ENCODE measurements around the gene ARIH2. TPM values are rescaled to one million over a fixed set of nuclear protein-coding genes. Genes with fewer than 3 reads are reported as not detected.

ARIH2 gene
- total RNA-seq, 4 donors from 2014 or later: 118 to 176 (median 143) TPM

- peak overlapping the region; percentile 59 to 74 (median 62) for H3K27ac ChIP-seq
- H3K27me3 ChIP-seq: no peaks in the 10 kb centered on the region
- TF ChIP-seq POLR2A (IDR thresholded peaks at IDR 0.05): no peak
- no peak for TF ChIP-seq CTCF (IDR thresholded peaks at IDR 0.05 in 4 of 5, conservative IDR thresholded peaks at IDR 0.05 in 1 of 5)
- ATAC-seq (no peak), DNase-seq (no peak)
- in situ Hi-C loops (cut with MboI; ENCODE audit: low sequenced_read_pairs in 4 of 4): no loop called here
- intact Hi-C loops (cut with DNase I; ENCODE audit: low total_unique reads): no loop called here
- H3K4me1 ChIP-seq: peaks cover 31 to 41% of the 10 kb centered on the region in 2 donors
- peaks cover 0 to 28% of the 10 kb centered on the region in 2 donors for H3K36me3 ChIP-seq
- no peak overlapping the region for H3K4me3 ChIP-seq
- no peaks in the 10 kb centered on the region for H3K9me3 ChIP-seq
Measured at GRCh38 chr3:49012441-49013017, 93.9 kb downstream of the ARIH2 start.

GRCh38 chr3:49013113-49013737 lies 94.6 kb downstream of the ARIH2 start:
- in situ Hi-C loops (cut with MboI; ENCODE audit: low sequenced_read_pairs in 4 of 4): no loop called here
- Histone ChIP-seq H3K4me1 (peaks cover 28 to 40% of the 10 kb centered on the region in 2 donors), H3K36me3 (peaks cover 0 to 28% of the 10 kb centered on the region in 2 donors), H3K4me3 (no peak overlapping the region), H3K9me3 (no peaks in the 10 kb centered on the region), H3K27me3 (no peaks in the 10 kb centered on the region), H3K27ac (peak overlapping the region; percentile 59 to 74 (median 62))
- intact Hi-C loops (cut with DNase I; ENCODE audit: low total_unique reads): no loop called here
- ATAC-seq: no peak
- DNase-seq: no peak
- TF ChIP-seq CTCF (IDR thresholded peaks at IDR 0.05 in 4 of 5, conservative IDR thresholded peaks at IDR 0.05 in 1 of 5): no peak
- no peak for TF ChIP-seq POLR2A (IDR thresholded peaks at IDR 0.05)

- Histone ChIP-seq H3K9me3 (no peaks in the 10 kb centered on the region), H3K4me3 (no peak overlapping the region), H3K36me3 (peaks cover 0 to 28% of the 10 kb centered on the region in 2 donors), H3K27me3 (no peaks in the 10 kb centered on the region), H3K27ac (peak overlapping the region; percentile 59 to 74 (median 62)), H3K4me1 (peaks cover 27 to 37% of the 10 kb centered on the region in 2 donors)
- in situ Hi-C loops (cut with MboI; ENCODE audit: low sequenced_read_pairs in 4 of 4): no loop called here
- ATAC-seq: peak; percentile 13 to 26
- intact Hi-C loops (cut with DNase I; ENCODE audit: low total_unique reads): no loop called here
- TF ChIP-seq POLR2A (IDR thresholded peaks at IDR 0.05): no peak
- TF ChIP-seq CTCF (IDR thresholded peaks at IDR 0.05 in 4 of 5, conservative IDR thresholded peaks at IDR 0.05 in 1 of 5): peak; percentile 20 to 47 (median 38)
- DNase-seq: no peak
Measured at GRCh38 chr3:49013738-49014660, 95.4 kb downstream of the ARIH2 start.

- DNase-seq (no peak), ATAC-seq (no peak)
- Histone ChIP-seq H3K27me3 (no peaks in the 10 kb centered on the region), H3K9me3 (no peaks in the 10 kb centered on the region), H3K4me3 (no peak overlapping the region), H3K36me3 (peaks cover 0 to 28% of the 10 kb centered on the region in 2 donors), H3K4me1 (peaks cover 38 to 46% of the 10 kb centered on the region in 2 donors), H3K27ac (no peak overlapping the region)
- intact Hi-C loops (cut with DNase I; ENCODE audit: low total_unique reads) (no loop called here), in situ Hi-C loops (cut with MboI; ENCODE audit: low sequenced_read_pairs in 4 of 4) (no loop called here)
- TF ChIP-seq CTCF (IDR thresholded peaks at IDR 0.05 in 4 of 5, conservative IDR thresholded peaks at IDR 0.05 in 1 of 5) (no peak), POLR2A (IDR thresholded peaks at IDR 0.05) (no peak)
Measured at GRCh38 chr3:49015072-49015471, 96.4 kb downstream of the ARIH2 start.

Data from gastrocnemius medialis (tissue), 4 donors.